HTR-8/SVneo (cell line): Measurements from ENCODE around the gene DSG4.
"Not testable (repeated sequence)": the region's sequence is repeated elsewhere in the genome, so short reads cannot be mapped to it uniquely, and the experiment has no call there.

Source experiments
- DNase-seq: peaks from one replicate; pipeline ENCODE4 v3.0.0; 2011; ENCODE audit warnings: low spot score, mixed read lengths; ENCODE audit not compliant: insufficient read length
- FAIRE-seq: peaks from 2 replicates; lab custom pipeline; 2011; peaks lifted over from hg19 to GRCh38; lab: Jason Lieb, UNC

The DSG4 gene, protein sequence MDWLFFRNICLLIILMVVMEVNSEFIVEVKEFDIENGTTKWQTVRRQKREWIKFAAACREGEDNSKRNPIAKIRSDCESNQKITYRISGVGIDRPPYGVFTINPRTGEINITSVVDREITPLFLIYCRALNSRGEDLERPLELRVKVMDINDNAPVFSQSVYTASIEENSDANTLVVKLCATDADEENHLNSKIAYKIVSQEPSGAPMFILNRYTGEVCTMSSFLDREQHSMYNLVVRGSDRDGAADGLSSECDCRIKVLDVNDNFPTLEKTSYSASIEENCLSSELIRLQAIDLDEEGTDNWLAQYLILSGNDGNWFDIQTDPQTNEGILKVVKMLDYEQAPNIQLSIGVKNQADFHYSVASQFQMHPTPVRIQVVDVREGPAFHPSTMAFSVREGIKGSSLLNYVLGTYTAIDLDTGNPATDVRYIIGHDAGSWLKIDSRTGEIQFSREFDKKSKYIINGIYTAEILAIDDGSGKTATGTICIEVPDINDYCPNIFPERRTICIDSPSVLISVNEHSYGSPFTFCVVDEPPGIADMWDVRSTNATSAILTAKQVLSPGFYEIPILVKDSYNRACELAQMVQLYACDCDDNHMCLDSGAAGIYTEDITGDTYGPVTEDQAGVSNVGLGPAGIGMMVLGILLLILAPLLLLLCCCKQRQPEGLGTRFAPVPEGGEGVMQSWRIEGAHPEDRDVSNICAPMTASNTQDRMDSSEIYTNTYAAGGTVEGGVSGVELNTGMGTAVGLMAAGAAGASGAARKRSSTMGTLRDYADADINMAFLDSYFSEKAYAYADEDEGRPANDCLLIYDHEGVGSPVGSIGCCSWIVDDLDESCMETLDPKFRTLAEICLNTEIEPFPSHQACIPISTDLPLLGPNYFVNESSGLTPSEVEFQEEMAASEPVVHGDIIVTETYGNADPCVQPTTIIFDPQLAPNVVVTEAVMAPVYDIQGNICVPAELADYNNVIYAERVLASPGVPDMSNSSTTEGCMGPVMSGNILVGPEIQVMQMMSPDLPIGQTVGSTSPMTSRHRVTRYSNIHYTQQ

DNA sequence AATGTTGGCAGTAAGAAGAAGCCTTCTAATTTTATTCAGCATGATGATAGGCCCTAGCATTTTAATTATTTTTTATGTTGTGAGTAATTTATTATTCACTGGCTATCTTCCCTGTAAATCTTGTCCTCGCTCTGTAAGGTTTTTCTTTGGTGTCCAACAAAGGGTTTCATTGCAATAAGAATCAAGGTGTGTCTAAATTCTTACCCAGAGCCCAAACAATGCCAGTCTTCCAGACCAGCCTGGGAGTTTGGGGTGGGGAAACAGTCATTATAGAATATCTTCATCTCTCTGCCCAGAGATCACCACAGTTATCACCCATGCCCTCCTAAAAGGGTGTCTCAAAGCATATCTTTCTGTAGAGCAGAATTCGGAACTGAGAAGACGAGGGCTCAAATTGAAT is at the start of gene DSG4:
Gene DSG4 (plus strand): TSS at position 301 of the 400 bp plus-strand sequence. CDS start 135 bp downstream, outside the sequence.
- DNase-seq (no peak), FAIRE-seq (no peak)

- FAIRE-seq (no peak), DNase-seq (no peak)
These were observed 46.7 kb upstream of the DSG4 start for GRCh38 chr18:31329787-31330438.

GRCh38 chr18:31343454-31343853 is 33.1 kb upstream of the DSG4 start:
- FAIRE-seq (no peak), DNase-seq (no peak)

DNA sequence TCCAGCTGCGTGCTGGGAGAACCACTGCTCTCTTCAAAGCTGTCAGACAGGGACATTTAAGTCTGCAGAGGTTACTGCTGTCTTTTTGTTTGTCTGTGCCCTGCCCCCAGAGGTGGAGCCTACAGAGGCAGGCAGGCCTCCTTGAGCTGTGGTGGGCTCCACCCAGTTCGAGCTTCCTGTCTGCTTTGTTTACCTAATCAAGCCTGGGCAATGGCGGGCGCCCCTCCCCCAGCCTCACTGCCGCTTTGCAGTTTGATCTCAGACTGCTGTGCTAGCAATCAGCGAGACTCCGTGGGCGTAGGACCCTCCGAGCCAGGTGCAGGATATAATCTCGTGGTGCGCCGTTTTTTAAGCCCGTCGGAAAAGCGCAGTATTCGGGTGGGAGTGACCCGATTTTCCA is 23.2 kb upstream of the DSG4 start:
- not testable (repeated sequence) for DNase-seq, FAIRE-seq

GRCh38 chr18:31354990-31355389 is 21.6 kb upstream of the DSG4 start:
- no peak for FAIRE-seq
- no peak for DNase-seq

DNA sequence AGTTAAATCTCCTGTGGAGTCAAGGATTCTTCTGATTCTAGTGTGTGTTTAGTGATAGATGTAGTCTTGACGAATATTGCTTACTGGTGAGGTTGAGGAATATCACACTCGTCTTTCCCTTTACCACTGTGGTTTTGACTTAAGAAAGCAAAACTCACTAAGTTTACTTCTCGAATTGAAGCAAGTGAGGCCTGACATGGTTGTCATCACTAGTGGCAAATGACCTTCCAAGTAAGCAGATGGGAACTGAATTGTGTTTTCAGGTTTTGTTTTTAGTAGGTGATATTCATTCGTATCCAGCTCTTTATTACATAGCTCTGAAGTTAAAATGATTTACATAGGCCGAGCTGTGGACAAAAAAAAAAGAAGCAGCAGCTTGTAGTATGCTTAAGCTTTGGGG is 20.6 kb upstream of the DSG4 start:
- DNase-seq = no peak
- no peak for FAIRE-seq

DNA sequence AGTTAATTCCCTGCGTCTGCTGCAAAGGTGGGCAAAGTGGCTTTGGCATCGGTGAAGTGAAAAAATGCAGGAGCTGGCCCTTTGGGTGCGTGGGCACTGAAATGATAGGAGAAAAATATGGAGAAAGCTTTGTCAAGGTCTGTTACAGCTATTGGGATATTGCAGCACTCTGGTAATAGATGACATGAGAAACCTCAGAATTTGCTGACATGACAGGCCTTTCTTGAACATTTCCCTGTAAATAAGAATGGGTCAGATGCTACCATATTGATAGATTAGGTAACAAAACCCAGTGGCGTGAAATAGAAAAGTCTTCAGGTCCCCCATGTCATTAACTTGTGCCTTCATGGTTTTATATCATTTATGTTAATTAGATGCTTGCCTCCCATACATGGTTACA is 12.4 kb upstream of the DSG4 start:
- FAIRE-seq (no peak), DNase-seq (no peak)

GRCh38 chr18:31369478-31369877 is 7.1 kb upstream of the DSG4 start:
- FAIRE-seq (no peak), DNase-seq (no peak)

- no peak for FAIRE-seq
These were observed 4.6 kb upstream of the DSG4 start for GRCh38 chr18:31371989-31372388.

GRCh38 chr18:31373641-31374040 is 2.9 kb upstream of the DSG4 start:
- FAIRE-seq (no peak), DNase-seq (no peak)

More at GRCh38 chr18:31371989-31372388, 4.6 kb upstream of the DSG4 start:
- no peak for DNase-seq

DNA sequence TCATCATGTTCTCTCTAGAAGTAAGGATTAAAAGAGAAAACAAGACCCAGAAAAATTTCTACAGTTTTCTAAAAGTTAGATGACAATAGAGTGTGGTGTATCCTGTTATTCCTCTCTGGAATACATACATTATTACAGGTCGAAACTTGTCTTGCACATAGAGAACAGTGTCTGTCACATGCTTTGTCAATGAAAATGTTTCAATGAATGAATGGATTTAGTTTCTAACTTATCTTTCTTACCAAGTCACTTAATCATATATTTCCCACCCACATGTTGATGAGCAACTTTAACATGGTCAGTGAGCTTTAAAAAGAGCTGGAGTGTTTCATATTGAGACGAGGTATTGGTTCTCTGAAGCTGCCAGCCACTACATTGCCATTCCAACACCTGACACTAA is 4.3 kb downstream of the DSG4 start:
- no peak for DNase-seq
- no peak for FAIRE-seq

GRCh38 chr18:31382107-31382506 is 5.5 kb downstream of the DSG4 start:
- no peak for DNase-seq
- no peak for FAIRE-seq

DNA sequence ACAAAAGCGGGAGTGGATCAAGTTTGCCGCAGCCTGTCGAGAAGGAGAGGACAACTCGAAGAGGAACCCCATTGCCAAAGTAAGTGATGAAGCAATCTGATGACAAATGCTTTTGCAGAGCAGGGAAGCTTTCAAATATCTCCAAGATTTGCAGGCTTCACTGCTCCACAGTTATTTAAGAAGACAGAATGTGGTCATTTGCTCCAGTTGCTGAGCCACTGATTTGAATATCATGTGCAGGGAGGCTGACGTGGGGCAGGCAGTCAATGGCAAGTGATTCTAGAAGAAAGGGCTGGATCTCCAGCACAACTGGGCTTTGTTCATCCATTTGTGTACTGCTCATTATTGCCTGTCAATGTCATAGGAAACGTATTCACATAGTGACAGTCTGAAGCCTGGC is 10.2 kb downstream of the DSG4 start:
- no peak for DNase-seq
- no peak for FAIRE-seq

- DNase-seq = no peak
- no peak for FAIRE-seq
These were observed 16.7 kb downstream of the DSG4 start for GRCh38 chr18:31393286-31393685.

- FAIRE-seq (no peak), DNase-seq (no peak)
These were observed 20.4 kb downstream of the DSG4 start for GRCh38 chr18:31396796-31397612.

DNA sequence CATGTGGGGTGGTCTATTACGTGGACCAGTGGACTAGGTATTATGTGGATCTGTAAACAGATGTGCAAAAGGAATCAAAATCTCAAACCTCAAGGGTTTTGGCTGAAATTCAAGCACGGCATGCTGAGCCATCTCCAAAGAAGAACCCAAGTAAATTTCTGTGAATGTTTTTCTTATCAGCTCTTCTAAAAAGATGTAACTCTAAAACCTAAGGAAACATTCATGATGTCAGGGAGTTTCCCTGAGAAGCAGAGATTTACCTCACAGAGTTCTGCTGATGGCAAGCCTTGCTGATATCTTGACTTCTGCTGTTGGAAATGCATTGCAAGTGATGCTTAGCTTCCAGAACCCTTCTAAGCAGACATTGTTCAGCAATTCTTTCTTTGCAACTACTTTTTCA is 21.6 kb downstream of the DSG4 start:
- no peak for FAIRE-seq
- DNase-seq = no peak

DNA sequence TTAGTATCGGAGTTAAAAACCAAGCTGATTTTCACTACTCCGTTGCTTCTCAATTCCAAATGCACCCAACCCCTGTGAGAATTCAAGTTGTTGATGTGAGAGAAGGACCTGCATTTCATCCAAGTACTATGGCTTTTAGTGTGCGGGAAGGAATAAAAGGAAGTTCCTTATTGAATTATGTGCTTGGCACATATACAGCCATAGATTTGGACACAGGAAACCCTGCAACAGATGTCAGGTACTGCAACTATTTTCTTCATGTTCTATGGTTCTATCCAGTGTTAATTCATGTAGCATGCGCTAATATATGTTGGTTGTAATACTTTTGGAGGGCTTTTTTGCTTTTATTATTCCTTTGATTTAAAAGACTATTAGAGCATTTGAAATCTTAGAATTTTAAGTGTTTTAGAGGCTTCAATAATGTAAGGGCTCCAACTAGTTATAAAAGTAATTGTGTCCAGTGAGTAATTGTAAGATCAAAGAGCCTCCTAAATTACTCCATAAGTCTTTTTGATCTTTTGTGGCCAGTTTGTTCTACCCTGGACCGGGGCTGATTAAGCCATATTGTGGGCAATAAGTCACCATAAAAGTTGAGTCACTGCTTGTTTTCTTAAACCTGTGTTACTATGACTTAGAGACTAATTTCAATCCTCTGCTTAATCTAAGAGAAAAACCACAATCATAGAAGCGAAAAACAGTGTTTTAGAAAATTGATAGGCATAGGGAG is 22.9 kb downstream of the DSG4 start:
- DNase-seq (no peak), FAIRE-seq (no peak)

DNA sequence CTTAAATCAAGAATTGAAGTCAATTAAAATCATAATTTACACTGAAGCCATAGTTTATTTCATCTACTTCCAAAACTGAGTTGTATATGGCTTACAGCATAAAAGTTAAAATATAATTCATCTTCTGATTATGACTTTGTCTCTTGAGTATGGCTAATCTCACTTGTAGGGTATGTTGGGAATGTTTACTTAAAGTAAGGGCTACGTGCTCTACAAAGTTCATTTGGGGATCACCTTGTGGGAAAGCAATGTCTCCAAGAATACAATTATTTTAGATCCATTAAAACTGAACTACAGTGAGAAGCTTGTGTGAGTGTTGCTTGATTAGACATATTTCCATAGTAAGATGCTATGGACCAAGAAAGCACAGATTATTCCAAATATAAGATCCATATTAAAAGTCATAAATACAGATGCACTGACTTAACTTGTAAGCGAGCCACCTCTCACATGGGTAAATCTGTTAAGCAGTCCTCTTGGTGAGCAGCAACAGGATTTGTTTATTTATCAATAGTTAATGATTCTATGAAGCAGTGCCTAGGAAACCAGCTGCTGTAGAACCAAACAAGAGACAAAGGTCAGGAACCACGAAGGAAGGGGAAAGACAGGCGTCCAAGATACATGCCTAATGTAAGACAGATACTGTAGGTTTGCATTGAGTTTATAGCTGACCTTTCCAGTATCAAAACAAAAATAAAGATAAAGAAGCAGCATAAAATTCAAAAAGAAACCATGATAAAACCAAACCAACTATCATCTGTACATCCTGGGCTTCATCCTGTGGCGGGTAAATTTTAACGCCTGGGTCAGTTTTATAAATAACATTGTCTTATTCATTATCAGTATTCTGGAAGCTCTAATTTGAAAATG is 24.8 kb downstream of the DSG4 start:
- FAIRE-seq (no peak), DNase-seq (no peak)
